ENCODE results near the gene SCN5A. TPM values are rescaled to one million over a fixed set of nuclear protein-coding genes. Genes with fewer than 3 reads are reported as not detected.

Gene SCN5A
- total RNA-seq, 4 donors from 2014 or later = 0.19 TPM; not detected in 3

DNA sequence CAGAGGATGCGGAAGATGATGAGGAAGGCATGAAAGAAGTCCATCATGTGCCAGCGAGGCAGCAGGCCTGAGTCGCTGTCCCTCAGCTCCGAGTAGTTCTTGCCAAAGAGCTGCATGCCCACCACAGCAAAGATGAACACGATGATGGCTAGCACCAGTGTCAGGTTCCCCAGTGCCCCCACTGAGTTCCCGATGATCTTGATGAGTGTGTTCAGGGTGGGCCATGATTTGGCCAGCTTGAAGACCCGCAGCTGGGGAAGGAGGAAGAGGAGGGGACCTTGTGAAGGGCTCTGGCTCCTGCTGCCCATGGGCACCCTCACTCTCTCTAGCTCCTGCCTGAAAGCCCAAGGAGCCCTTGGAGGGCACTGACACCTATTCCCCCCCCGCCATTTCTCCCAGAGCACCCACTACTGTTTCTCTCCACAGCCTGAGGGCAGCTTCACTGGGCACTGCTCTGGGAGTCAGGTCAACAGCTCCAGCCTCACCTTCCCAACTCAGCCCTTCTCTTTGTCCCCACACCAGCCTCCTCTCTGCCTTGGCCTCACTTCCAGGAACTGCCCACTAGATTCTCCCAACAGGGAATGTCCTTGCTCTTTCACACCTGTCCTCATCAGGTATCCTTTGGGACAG is 63.6 kb downstream of the SCN5A start:
- TF ChIP-seq, protein P1, sequence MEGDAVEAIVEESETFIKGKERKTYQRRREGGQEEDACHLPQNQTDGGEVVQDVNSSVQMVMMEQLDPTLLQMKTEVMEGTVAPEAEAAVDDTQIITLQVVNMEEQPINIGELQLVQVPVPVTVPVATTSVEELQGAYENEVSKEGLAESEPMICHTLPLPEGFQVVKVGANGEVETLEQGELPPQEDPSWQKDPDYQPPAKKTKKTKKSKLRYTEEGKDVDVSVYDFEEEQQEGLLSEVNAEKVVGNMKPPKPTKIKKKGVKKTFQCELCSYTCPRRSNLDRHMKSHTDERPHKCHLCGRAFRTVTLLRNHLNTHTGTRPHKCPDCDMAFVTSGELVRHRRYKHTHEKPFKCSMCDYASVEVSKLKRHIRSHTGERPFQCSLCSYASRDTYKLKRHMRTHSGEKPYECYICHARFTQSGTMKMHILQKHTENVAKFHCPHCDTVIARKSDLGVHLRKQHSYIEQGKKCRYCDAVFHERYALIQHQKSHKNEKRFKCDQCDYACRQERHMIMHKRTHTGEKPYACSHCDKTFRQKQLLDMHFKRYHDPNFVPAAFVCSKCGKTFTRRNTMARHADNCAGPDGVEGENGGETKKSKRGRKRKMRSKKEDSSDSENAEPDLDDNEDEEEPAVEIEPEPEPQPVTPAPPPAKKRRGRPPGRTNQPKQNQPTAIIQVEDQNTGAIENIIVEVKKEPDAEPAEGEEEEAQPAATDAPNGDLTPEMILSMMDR (IDR thresholded peaks at IDR 0.05; ENCODE audit: low read depth) = no peak

DNA sequence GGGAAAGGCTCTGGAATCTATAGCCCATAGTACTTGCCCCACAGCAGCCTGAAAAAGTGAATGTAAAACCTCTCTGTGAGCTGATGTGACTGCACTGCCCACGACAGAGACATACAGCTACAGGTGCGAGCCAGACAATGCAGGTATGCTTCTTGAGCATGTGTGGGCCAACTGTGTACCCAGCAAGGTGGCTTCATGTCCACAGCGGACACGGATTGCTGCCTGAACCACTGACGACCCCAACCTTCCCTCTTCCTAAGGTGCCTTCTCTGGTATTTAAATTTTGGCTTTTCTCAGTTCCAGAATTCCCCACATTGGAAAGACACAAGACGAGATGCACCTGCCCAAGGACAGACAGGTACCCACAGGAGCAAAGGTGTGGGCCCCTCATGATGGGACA is 65.8 kb downstream of the SCN5A start:
- TF ChIP-seq, protein P1 (IDR thresholded peaks at IDR 0.05; ENCODE audit: low read depth) = no peak

DNA sequence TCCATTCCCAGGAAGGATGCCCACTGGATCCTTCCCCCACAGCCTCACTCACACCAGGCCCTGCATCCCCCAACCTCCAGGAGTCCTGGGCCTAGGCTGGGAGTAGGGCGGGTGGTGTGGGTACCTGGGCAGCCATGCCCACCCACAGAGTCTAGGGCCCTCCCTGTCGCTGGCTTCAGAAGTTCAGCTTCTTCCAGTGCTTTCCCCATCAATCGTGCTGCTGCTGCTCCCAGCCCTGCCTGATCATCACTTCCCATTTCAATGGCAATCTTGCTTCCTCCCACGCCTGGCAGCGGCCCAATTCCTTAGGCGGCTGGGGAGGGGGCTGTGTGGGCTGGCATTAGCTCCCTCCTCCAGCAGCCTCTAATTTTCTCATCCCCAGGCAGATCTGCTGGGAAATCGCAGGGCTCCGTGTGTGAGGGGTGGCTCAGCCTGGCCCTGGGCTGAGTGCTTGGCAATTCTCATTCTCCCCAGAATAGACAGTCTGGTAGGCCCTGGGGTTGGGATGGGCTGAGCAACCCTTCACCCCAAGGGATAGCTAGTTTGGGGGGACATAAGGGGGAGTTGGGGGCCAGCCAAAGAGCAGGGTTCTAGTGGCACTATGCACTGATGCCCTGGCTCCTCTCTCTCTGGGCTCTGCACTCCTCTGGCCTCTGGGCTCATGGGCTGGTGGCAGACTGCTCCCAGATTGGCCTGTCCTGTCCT is 66.4 kb downstream of the SCN5A start:
- TF ChIP-seq, protein P1 (IDR thresholded peaks at IDR 0.05; ENCODE audit: low read depth) = no peak

DNA sequence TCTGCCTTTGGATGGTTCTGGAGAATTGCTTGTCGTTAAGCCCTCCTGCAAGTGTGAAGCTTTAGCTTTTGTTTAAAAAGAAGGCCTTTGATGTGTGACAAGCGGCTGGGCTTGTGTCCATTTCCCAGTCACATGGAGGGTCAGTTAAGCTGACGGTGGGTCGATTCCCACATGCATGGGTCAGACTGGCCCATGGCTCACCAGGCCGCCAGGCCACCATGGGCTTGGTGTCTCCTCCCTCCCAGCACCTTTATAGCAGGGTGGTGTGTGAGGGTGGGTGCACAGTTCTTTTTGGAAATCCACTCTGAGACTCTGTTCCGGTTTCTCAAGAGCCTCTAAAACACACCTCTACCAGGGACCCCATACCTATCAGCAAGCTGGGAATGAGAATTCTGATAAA is 67.2 kb downstream of the SCN5A start:
- TF ChIP-seq, protein P1 (IDR thresholded peaks at IDR 0.05; ENCODE audit: low read depth) = no peak

DNA sequence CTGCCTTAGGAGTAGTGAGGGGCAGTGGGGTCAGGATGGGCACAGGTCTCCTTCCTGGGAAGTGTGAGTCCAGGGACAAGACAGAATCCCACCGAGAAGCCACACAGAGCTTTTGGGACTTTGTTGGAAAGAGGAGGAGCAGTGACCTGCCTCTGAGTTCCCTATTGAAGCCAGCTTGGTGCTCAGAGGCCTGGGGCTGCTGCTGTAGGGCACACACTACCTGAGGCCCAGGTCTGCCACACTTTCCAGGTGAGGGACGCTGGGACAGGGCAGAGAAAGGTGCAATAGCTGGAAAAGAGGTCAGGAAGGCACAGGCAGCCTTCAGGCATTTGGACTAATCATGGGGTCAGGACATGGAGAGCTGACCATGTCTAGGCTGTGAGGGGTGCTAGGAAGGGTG is 67.7 kb downstream of the SCN5A start:
- TF ChIP-seq, protein P1 (IDR thresholded peaks at IDR 0.05; ENCODE audit: low read depth) = no peak

DNA sequence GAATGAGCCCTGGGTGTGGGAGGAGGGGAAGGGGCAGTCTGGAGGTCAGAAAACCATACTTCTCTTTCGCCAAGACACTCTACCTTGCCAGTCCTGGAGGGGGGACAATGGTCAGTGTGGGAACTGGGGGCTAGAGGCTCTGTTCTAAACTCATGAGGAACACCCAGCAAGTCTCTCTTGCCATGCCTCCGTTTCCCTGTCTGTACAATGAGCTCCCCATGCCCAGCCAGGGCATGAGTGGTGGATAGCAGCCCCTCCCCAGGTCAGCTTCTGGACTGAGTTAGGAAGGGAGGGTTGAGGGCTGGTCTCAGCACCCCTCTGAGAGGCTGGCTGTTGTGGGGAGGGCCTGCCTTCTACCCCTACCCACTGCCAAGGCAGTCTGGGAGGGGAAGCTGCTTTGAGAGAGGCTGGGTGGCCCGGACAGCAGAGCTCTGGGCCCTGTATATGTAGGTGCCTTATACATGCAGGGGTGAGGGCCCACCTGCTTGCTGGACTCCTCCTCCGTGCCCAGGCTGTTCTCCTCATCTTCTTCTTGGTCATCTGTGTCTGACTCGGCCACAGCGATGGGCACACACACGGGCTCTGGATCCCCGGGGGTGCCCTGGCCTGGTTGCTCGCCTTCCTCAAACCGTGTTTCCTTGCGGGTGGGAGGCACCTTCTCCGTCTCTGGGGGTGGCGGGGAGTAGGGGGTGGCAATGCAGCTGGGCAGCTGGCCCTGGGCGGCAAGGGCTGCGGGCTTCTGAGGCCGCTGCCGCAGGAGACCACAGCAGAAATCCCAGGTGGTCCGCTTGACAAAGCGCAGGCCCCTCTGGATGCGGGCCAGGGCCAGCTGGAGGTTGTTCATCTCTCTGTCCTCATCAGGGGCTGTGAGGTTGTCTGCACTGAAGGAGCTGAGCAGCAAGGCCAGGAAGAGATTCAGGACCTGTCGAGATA is 68.8 kb downstream of the SCN5A start:
- TF ChIP-seq, protein P1 (IDR thresholded peaks at IDR 0.05; ENCODE audit: low read depth) = no peak
